Upper lobe of left lung (tissue), 4 donors: Measurements from ENCODE around the gene SLC25A38.

Experiments
- EP300 ChIP-seq, 4 donors: sonication (generic); formaldehyde crosslinking; IDR thresholded peaks; one replicate each; pipeline ENCODE4 v1.5.1; 2017; ENCODE audit warnings: antibody characterized with exemption in 4 of 4, control low read depth in 2 of 4
- POLR2A ChIP-seq, 4 donors: fragments of 450-650 bp; IDR thresholded peaks; one replicate each; pipeline ENCODE4 v1.5.1; 2016 to 2017; ENCODE audit warnings: antibody characterized with exemption in 4 of 4, mild to moderate bottlenecking in 2 of 4

- TF ChIP-seq POLR2A (IDR thresholded peaks at IDR 0.05) (no peak), EP300 (IDR thresholded peaks at IDR 0.05) (no peak)
Observed at GRCh38 chr3:39349080-39349479, 34.1 kb upstream of the SLC25A38 start.
